Endothelial cell of umbilical vein (primary cell): ENCODE results near the gene LYRM9. TPM values are rescaled to one million over a fixed set of nuclear protein-coding genes. Genes with fewer than 3 reads are reported as not detected.

Experiments
- BruUV-seq: library from RNA; stranded (reverse); fragments of 400-500 nt; replicated peaks from 2 replicates; lab custom pipeline; 2021; lab: Mats Ljungman, UMichigan
- CTCF ChIA-PET: fragments of 300-600, 350-600 bp; sonication (Branson Sonifier 250); formaldehyde crosslinking; loops from one replicate; lab custom pipeline; 2021; ENCODE audit warnings: antibody characterized with exemption, inconsistent platforms; lab: Charles Lee
- POLR2A ChIA-PET: fragments of 300-600, 350-600 bp; sonication (Branson Sonifier 250); formaldehyde crosslinking; loops from one replicate; lab custom pipeline; 2021; ENCODE audit warnings: antibody characterized with exemption, inconsistent platforms; lab: Charles Lee
- DNase-seq: peaks from one replicate; pipeline ENCODE4 v3.0.0-alpha.2; 2011; ENCODE audit warnings: low read depth, low spot score
- FAIRE-seq: peaks from 2 replicates; lab custom pipeline; 2011; peaks lifted over from hg19 to GRCh38; lab: Jason Lieb, UNC
- H2AFZ ChIP-seq: 2 replicates; pipeline ENCODE4 v1.6.0; 2012; ENCODE audit warnings: low read depth, low read length, control low read depth, inconsistent platforms
- H3K27ac ChIP-seq: 2 replicates; pipeline ENCODE4 v1.5.1; 2011; ENCODE audit warnings: low read depth, mild to moderate bottlenecking, control low read depth, low read length, moderate library complexity; ENCODE audit not compliant: insufficient read depth
- H3K27me3 ChIP-seq, 2 experiments: 2 replicates each; pipeline versions ENCODE4 v1.6.0 to v1.6.1; 2011; ENCODE audit warnings: low read length in 2 of 2, mixed read lengths in 1 of 2; ENCODE audit not compliant: control insufficient read depth in 2 of 2, insufficient read depth in 2 of 2
- H3K36me3 ChIP-seq, 2 experiments: 2 replicates in 1 of 2; 3 replicates in 1 of 2; pipeline ENCODE4 v1.5.1; 2011; ENCODE audit warnings: low read length in 2 of 2, mild to moderate bottlenecking in 1 of 2, moderate library complexity in 1 of 2; ENCODE audit not compliant: control insufficient read depth in 2 of 2, insufficient read depth in 2 of 2; ENCODE audit errors: extremely low read depth in 1 of 2
- H3K4me1 ChIP-seq: 3 replicates; pipeline ENCODE4 v1.5.1; 2011; ENCODE audit warnings: mild to moderate bottlenecking, low read length; ENCODE audit not compliant: control insufficient read depth, insufficient read depth; ENCODE audit errors: extremely low read depth
- H3K4me2 ChIP-seq: 2 replicates; pipeline ENCODE4 v1.6.1; 2011; ENCODE audit warnings: low read length, control low read depth, mixed read lengths; ENCODE audit not compliant: insufficient read depth
- H3K4me3 ChIP-seq, 3 experiments: fragments of 200-600 bp in 1 of 3; sonication (generic), shearing (Covaris generic) in 1 of 3; replicated peaks in 1 of 3; 2 replicates each; pipeline ENCODE4 v1.5.1; 2011 to 2016; ENCODE audit warnings: control low read depth in 3 of 3, low read length in 3 of 3, mild to moderate bottlenecking in 2 of 3, inconsistent platforms in 1 of 3, low read depth in 1 of 3, moderate library complexity in 1 of 3; ENCODE audit not compliant: insufficient read depth in 1 of 3
- H3K79me2 ChIP-seq: 2 replicates; pipeline ENCODE4 v1.6.0; 2012; ENCODE audit warnings: low read length, inconsistent platforms; ENCODE audit not compliant: control insufficient read depth, insufficient read depth
- H3K9ac ChIP-seq: replicated peaks from 2 replicates; pipeline ENCODE3; 2011; ENCODE audit warnings: low read length, control low read depth; ENCODE audit not compliant: insufficient read depth; ENCODE audit errors: extremely low read depth
- H3K9me1 ChIP-seq: replicated peaks from 3 replicates; pipeline ENCODE4 v1.6.0; 2011; ENCODE audit warnings: mild to moderate bottlenecking, low read length; ENCODE audit not compliant: control insufficient read depth, insufficient read depth; ENCODE audit errors: extremely low read depth
- H3K9me3 ChIP-seq: replicated peaks from 2 replicates; pipeline ENCODE4 v1.5.1; 2012; ENCODE audit warnings: low read length, inconsistent platforms; ENCODE audit not compliant: control insufficient read depth, insufficient read depth
- H4K20me1 ChIP-seq: replicated peaks from 2 replicates; pipeline ENCODE3; 2011; ENCODE audit warnings: mild to moderate bottlenecking, low read length; ENCODE audit not compliant: control insufficient read depth, insufficient read depth; ENCODE audit errors: extremely low read depth
- CTCF ChIP-seq, 2 donors: IDR thresholded peaks; 1 replicate in 1 of 2; 2 replicates in 1 of 2; pipeline ENCODE4 v1.5.1; 2011; ENCODE audit warnings: low read length in 2 of 2, mild to moderate bottlenecking in 2 of 2, moderate library complexity in 2 of 2, control low read depth in 1 of 2, inconsistent platforms in 1 of 2, low read depth in 1 of 2; ENCODE audit not compliant: insufficient read depth in 1 of 2; ENCODE audit errors: extremely low read depth in 1 of 2
- EZH2 ChIP-seq: IDR thresholded peaks from 2 replicates; pipeline ENCODE4 v1.6.1; 2012; ENCODE audit warnings: borderline replicate concordance, low read depth, mild to moderate bottlenecking, moderate library complexity, low read length, inconsistent platforms; ENCODE audit not compliant: severe bottlenecking
- FOS ChIP-seq: IDR thresholded peaks from 2 replicates; pipeline ENCODE4 v1.6.1; 2011; ENCODE audit warnings: mild to moderate bottlenecking, low read length, moderate library complexity, borderline replicate concordance; ENCODE audit not compliant: insufficient read depth
- GATA2 ChIP-seq: IDR thresholded peaks from 2 replicates; pipeline ENCODE4 v1.7.0; 2011; ENCODE audit warnings: low read depth, mild to moderate bottlenecking, moderate library complexity, mixed read lengths, low read length; ENCODE audit not compliant: insufficient read length, insufficient read depth
- JUN ChIP-seq: IDR thresholded peaks from 2 replicates; pipeline ENCODE4 v1.6.1; 2011; ENCODE audit warnings: borderline replicate concordance, low read depth; ENCODE audit not compliant: insufficient read length, insufficient read depth
- MAX ChIP-seq: IDR thresholded peaks from 2 replicates; pipeline ENCODE4 v1.6.1; 2011; ENCODE audit not compliant: insufficient read depth, insufficient read length
- MYC ChIP-seq: IDR thresholded peaks from one replicate; pipeline ENCODE4 v1.6.1; 2011; ENCODE audit warnings: mild to moderate bottlenecking, low read depth, low read length
- POLR2A ChIP-seq: IDR thresholded peaks from 2 replicates; pipeline ENCODE4 v1.6.1; 2012; ENCODE audit warnings: low read depth, mild to moderate bottlenecking, control low read depth, low read length
- POLR2AphosphoS5 ChIP-seq: IDR thresholded peaks from 2 replicates; pipeline ENCODE4 v1.6.1; 2012; ENCODE audit warnings: low read depth, mild to moderate bottlenecking, control low read depth, low read length, moderate library complexity; ENCODE audit not compliant: insufficient read depth
- dilution Hi-C: fragments of 300-500 bp; cut with MboI; formaldehyde crosslinking; loops from one replicate; pipeline ENCODE4 v1.15.0; 2019; ENCODE audit warnings: low sequenced_read_pairs; ENCODE audit not compliant: extremely low pct_ligation_motif_present
- intact Hi-C: fragments of 100-400 bp; cut with micrococcal nuclease; formaldehyde crosslinking; loops from one replicate; pipeline ENCODE4 v1.10.0; 2022
- polyA plus RNA-seq, 4 experiments: library from polyadenylated mRNA; depleted of rRNA in 3 of 4; stranded (reverse) in 3 of 4; unstranded in 1 of 4; fragments of >200 nt; gene quantifications; 2 replicates each; pipeline versions ENCODE4 v1.2.1 to v1.2.3, GENCODE V29; 2011 to 2012; ENCODE audit warnings: missing spikeins in 1 of 4
- total RNA-seq: library from RNA; stranded (reverse); gene quantifications from 2 replicates; pipeline ENCODE4 v1.2.3, GENCODE V29; 2021

The LYRM9 gene
- total and polyA plus RNA-seq, 2 donors (not counting 3 experiments of a cell fraction or from before 2014, with no cell fraction given): 3.0 to 4.0 TPM

GRCh38 chr17:27871407-27871806 is 21.8 kb downstream of the LYRM9 start:
- no TSS peak for BruUV-seq
- Histone ChIP-seq H3K4me3 (no peak overlapping the region), H3K4me1 (no peaks in the 10 kb centered on the region), H3K9me3 (no peaks in the 10 kb centered on the region), H3K27me3 (peaks cover 2 to 5% of the 10 kb centered on the region in 2 experiments), H4K20me1 (no peaks in the 10 kb centered on the region), H3K79me2 (no peaks in the 10 kb centered on the region), H2AFZ (no peak overlapping the region), H3K9me1 (no peaks in the 10 kb centered on the region), H3K4me2 (no peak overlapping the region), H3K9ac (no peak overlapping the region), H3K36me3 (no peaks in the 10 kb centered on the region), H3K27ac (no peak overlapping the region)
- ChIA-PET CTCF (interaction anchor here (1.0 to 3.0 kb wide), 6 partner anchors 9 to 111 kb away, joined by 3 to 14 read pairs (median 3); no protein-coding TSS in a partner anchor), POLR2A (no interaction called here)
- FAIRE-seq (no peak), DNase-seq (no peak)
- TF ChIP-seq MAX (no peak), EZH2 (no peak), POLR2AphosphoS5 (no peak), GATA2 (no peak), FOS (no peak), POLR2A (no peak), JUN (no peak), MYC (no peak), CTCF (IDR thresholded peaks at IDR 0.05; ENCODE audit: extremely low read depth in 1 of 2, insufficient read depth in 1 of 2, low read depth in 1 of 2, low read length in 2 of 2) (no peak)
- intact Hi-C loops (no loop called here), dilution Hi-C loops (no loop called here)
